ENCODE data around the gene SLC19A1. TPM values are rescaled to one million over a fixed set of nuclear protein-coding genes. Genes with fewer than 3 reads are reported as not detected.

SLC19A1 gene
- total RNA-seq, 2 donors from 2014 or later, result 4.7 to 6.1 TPM

DNA sequence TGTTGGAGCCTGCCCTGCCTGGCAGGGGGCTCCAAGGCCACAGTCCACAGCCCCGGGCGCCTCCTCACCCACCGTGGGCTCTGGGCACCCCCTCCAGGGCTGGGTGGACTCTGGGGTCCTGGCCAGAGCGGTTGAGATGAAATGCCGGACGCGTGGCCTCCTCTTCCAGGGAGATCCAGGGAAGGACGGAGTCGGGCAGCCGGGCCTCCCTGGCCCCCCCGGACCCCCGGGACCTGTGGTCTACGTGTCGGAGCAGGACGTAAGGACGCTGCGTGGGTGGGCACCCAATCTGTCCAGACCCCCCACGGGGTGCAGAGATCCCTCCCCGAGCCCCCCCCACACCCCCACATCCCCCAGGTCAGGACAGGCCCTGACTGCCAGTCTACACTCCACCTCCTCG lies 51.2 kb downstream of the SLC19A1 start:
- TF ChIP-seq, protein P1, sequence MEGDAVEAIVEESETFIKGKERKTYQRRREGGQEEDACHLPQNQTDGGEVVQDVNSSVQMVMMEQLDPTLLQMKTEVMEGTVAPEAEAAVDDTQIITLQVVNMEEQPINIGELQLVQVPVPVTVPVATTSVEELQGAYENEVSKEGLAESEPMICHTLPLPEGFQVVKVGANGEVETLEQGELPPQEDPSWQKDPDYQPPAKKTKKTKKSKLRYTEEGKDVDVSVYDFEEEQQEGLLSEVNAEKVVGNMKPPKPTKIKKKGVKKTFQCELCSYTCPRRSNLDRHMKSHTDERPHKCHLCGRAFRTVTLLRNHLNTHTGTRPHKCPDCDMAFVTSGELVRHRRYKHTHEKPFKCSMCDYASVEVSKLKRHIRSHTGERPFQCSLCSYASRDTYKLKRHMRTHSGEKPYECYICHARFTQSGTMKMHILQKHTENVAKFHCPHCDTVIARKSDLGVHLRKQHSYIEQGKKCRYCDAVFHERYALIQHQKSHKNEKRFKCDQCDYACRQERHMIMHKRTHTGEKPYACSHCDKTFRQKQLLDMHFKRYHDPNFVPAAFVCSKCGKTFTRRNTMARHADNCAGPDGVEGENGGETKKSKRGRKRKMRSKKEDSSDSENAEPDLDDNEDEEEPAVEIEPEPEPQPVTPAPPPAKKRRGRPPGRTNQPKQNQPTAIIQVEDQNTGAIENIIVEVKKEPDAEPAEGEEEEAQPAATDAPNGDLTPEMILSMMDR (IDR thresholded peaks at IDR 0.05), result no peak
- H3K4me1 ChIP-seq (ENCODE audit: control insufficient read depth in 1 of 2, low read depth in 2 of 2), result no peaks in the 10 kb centered on the region
- no peaks in the 10 kb centered on the region for H3K27me3 ChIP-seq (replicated peaks; ENCODE audit: insufficient read depth)
- H3K4me3 ChIP-seq, result no peak overlapping the region
- no peak for DNase-seq (ENCODE audit: low spot score)
- ATAC-seq (ENCODE audit: insufficient number of reproducible peaks, low FRiP score, low read depth), result no peak
- H3K27ac ChIP-seq, result no peak overlapping the region
- H3K36me3 ChIP-seq, result peaks cover 69% of the 10 kb centered on the region
- H3K9me3 ChIP-seq, result no peaks in the 10 kb centered on the region

DNA sequence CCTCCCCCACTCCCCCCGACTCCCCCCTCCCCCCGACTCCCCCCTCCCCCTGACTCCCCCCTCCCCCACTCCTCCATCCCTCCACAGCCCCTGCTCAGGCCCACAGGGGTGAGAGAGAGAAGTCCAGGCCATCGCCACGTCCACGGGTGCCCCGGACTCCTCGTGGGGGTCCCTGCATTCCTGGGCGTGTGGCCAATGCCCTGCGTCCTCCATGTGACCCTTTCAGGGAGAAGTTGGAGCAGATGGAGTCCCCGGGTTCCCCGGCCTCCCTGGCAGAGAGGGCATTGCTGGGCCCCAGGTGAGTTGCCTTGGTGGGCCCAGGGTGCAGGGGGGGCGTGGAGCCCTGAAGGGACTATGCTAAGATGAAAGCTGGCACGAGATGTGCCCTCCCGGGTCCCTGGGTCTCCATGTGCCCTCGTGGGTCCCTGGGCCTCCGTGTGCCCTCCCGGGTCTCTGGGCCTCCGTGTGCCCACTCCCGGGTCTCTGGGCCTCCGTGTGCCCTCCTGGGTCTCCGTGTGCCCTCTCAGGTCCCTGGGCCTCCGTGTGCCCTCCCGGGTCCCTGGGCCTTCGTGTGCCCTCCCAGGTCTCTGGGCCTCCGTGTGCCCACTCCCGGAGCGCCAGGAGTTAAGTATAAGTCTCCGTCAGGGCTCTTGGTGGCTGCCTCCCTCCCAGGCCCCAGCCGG lies 52.0 kb downstream of the SLC19A1 start:
- Histone ChIP-seq H3K4me1 (ENCODE audit: control insufficient read depth in 1 of 2, low read depth in 2 of 2) (no peaks in the 10 kb centered on the region), H3K36me3 (peaks cover 65% of the 10 kb centered on the region), H3K27ac (no peak overlapping the region), H3K4me3 (no peak overlapping the region), H3K9me3 (no peaks in the 10 kb centered on the region), H3K27me3 (replicated peaks; ENCODE audit: insufficient read depth) (no peaks in the 10 kb centered on the region)
- no peak for DNase-seq (ENCODE audit: low spot score)
- no peak for ATAC-seq (ENCODE audit: insufficient number of reproducible peaks, low FRiP score, low read depth)
- TF ChIP-seq, protein P1 (IDR thresholded peaks at IDR 0.05), result no peak

DNA sequence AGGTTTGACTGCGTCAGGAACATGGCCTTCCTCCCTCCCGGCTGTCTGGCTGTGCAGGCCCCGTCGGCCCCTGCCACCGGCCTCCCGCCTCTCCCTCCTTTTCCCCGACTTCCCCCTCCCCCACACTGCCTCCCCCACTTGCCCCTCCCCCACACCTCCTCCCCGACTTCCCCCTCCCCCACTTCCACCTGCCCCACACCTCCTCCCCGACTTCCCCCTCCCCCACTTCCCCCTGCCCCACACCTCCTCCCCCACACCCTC lies 52.6 kb downstream of the SLC19A1 start:
- H3K9me3 ChIP-seq, result no peaks in the 10 kb centered on the region
- peaks cover 60% of the 10 kb centered on the region for H3K36me3 ChIP-seq
- TF ChIP-seq, protein P1 (IDR thresholded peaks at IDR 0.05), result no peak
- no peak overlapping the region for H3K27ac ChIP-seq
- H3K27me3 ChIP-seq (replicated peaks; ENCODE audit: insufficient read depth), result no peaks in the 10 kb centered on the region
- no peaks in the 10 kb centered on the region for H3K4me1 ChIP-seq (ENCODE audit: control insufficient read depth in 1 of 2, low read depth in 2 of 2)
- no peak for ATAC-seq (ENCODE audit: insufficient number of reproducible peaks, low FRiP score, low read depth)
- no peak overlapping the region for H3K4me3 ChIP-seq
- no peak for DNase-seq (ENCODE audit: low spot score)

DNA sequence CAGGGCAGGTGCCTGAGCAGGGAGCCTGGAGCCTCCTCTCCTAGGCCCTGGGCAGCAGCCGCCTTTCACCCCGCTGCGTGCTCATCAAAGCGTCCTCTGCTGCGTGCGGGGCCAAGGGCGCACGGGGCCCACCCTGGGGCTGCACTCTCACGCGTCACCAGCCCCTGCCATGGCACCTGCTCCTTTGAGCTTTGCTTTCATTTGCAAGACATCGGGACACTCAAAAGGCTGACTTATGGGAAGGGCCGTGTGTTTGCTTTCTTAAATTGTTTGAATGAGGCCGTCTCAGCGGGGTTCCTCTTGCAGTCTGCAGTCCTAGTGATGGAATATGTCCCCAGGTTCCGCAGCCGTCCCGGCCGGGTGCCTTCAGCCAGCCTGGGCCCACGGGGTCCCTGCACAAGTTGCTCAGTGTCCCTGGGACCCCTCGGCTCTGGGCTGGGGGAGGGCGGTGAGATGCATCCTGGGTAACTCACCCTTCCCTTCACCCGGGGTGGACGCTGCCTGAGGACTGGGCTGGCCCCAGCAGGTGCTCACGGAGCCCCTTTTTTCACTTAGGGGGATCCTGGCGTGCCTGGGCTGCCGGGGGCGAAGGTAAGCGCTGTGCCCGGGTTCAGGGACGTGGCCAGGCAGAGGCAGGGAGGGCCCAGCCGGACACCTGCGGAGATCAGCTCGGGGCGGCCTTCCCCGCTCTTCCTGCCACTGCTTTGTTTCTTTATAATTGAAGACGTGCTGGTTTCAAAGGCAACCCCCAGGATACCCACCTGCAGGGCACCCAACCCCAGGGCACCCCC lies 53.1 kb downstream of the SLC19A1 start:
- Histone ChIP-seq H3K4me1 (ENCODE audit: control insufficient read depth in 1 of 2, low read depth in 2 of 2) (no peaks in the 10 kb centered on the region), H3K27ac (no peak overlapping the region), H3K9me3 (no peaks in the 10 kb centered on the region), H3K36me3 (peaks cover 60% of the 10 kb centered on the region), H3K4me3 (no peak overlapping the region), H3K27me3 (replicated peaks; ENCODE audit: insufficient read depth) (no peaks in the 10 kb centered on the region)
- DNase-seq (ENCODE audit: low spot score) (no peak), ATAC-seq (ENCODE audit: insufficient number of reproducible peaks, low FRiP score, low read depth) (no peak)
- TF ChIP-seq, protein P1 (IDR thresholded peaks at IDR 0.05), result no peak

DNA sequence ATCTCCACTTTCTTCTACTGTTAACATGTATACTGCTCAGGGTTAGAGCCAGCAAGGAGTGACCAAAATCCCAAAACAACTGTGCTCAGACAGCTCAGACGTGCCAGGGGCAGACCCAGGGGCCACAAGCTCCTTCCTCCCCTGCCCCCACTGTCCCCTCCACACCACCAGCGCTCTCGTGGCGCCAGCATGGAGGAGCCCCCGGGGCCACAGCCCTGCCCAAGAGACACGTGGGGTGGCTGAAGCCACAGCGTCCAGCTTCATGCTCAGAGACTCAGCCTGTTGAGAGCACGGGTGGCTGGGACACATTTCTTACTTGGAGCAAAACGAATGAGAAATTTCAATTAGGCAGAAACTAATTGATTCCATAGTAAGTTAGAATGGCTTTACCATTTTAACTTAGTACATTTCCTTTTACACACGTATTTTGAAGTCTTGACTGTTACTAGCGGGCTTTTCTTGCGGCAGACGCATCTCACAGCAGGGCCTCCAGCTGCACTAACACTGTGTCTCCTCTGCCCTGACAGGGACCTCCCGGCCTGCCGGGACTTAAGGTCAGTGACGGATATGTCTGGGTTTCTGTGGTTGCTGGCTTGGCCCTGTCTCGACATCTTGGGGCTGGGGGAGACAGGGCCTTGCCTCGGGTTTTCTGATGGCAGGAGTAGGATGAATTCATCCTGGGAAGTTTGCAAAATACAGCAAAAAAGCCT lies 54.2 kb downstream of the SLC19A1 start:
- DNase-seq (ENCODE audit: low spot score) (no peak), ATAC-seq (ENCODE audit: insufficient number of reproducible peaks, low FRiP score, low read depth) (no peak)
- Histone ChIP-seq H3K36me3 (peaks cover 61% of the 10 kb centered on the region), H3K4me1 (ENCODE audit: control insufficient read depth in 1 of 2, low read depth in 2 of 2) (no peaks in the 10 kb centered on the region), H3K27me3 (replicated peaks; ENCODE audit: insufficient read depth) (no peaks in the 10 kb centered on the region), H3K9me3 (no peaks in the 10 kb centered on the region), H3K27ac (no peak overlapping the region), H3K4me3 (no peak overlapping the region)
- TF ChIP-seq, protein P1 (IDR thresholded peaks at IDR 0.05), result no peak
